NCI-H2171 treated with DMSO at 0.1 percent for 48 hours (cell line): ENCODE results near the gene GAL3ST1.
"Not testable (repeated sequence)": the region's sequence is repeated elsewhere in the genome, so short reads cannot be mapped to it uniquely, and the experiment has no call there.

Experiments used
- DNase-seq: peaks from one replicate; lab custom pipeline; 2025; lab: John Stamatoyannopoulos, UW

GAL3ST1 gene

GRCh38 chr22:30596886-30597285, 22.4 kb upstream of the GAL3ST1 start:
- DNase-seq, result no peak

- DNase-seq, result no peak
These were observed 21.7 kb upstream of the GAL3ST1 start for GRCh38 chr22:30596199-30596598.

- DNase-seq, result not testable (repeated sequence)
These were observed 17.9 kb upstream of the GAL3ST1 start for GRCh38 chr22:30592360-30592713.

- peak; percentile 99 for DNase-seq
These were observed 17.3 kb upstream of the GAL3ST1 start, which contains the start of gene PES1 for GRCh38 chr22:30591588-30592359. PES1 (minus strand) TSS chr22:30591910; CDS start chr22:30591833, 77 bp downstream.

- DNase-seq, result no peak
These were observed 16.7 kb upstream of the GAL3ST1 start for GRCh38 chr22:30591191-30591587.

GRCh38 chr22:30586414-30586813, 11.9 kb upstream of the GAL3ST1 start:
- DNase-seq, result no peak

GRCh38 chr22:30584441-30584840, 10.0 kb upstream of the GAL3ST1 start:
- no peak for DNase-seq

GRCh38 chr22:30582788-30583545, 8.5 kb upstream of the GAL3ST1 start:
- DNase-seq, result no peak

- no peak for DNase-seq
These were observed 7.6 kb upstream of the GAL3ST1 start for GRCh38 chr22:30582051-30582450.

- no peak for DNase-seq
These were observed 6.4 kb upstream of the GAL3ST1 start for GRCh38 chr22:30580896-30581295.

GRCh38 chr22:30578481-30578880, 4.0 kb upstream of the GAL3ST1 start:
- no peak for DNase-seq

GRCh38 chr22:30575859-30576258, 1.4 kb upstream of the GAL3ST1 start:
- no peak for DNase-seq

- peak; percentile 36 for DNase-seq
These were observed 669 bp upstream of the GAL3ST1 start for GRCh38 chr22:30574997-30575671.

GRCh38 chr22:30573594-30574094, 821 bp downstream of the GAL3ST1 start:
- peak; percentile 83 for DNase-seq

- peak; percentile 64 for DNase-seq
These were observed 1.4 kb downstream of the GAL3ST1 start for GRCh38 chr22:30572840-30573593.

GRCh38 chr22:30572210-30572609, 2.3 kb downstream of the GAL3ST1 start:
- no peak for DNase-seq

GRCh38 chr22:30569674-30570202, 4.7 kb downstream of the GAL3ST1 start:
- no peak for DNase-seq

GRCh38 chr22:30568137-30568805, 6.2 kb downstream of the GAL3ST1 start:
- peak; percentile 24 for DNase-seq

GRCh38 chr22:30567277-30567676, 7.2 kb downstream of the GAL3ST1 start:
- not testable (repeated sequence) for DNase-seq

GRCh38 chr22:30566125-30566524, 8.3 kb downstream of the GAL3ST1 start:
- no peak for DNase-seq

- no peak for DNase-seq
These were observed 9.1 kb downstream of the GAL3ST1 start for GRCh38 chr22:30565341-30565740.
